COLO668 (cell line): ENCODE measurements around the gene BCAS3.
"Not testable (repeated sequence)": the region's sequence is repeated elsewhere in the genome, so short reads cannot be mapped to it uniquely, and the experiment has no call there.

Experiments
- DNase-seq: peaks from one replicate; lab custom pipeline; 2025; ENCODE audit not compliant: unreplicated experiment; lab: John Stamatoyannopoulos, UW

The BCAS3 gene

DNA sequence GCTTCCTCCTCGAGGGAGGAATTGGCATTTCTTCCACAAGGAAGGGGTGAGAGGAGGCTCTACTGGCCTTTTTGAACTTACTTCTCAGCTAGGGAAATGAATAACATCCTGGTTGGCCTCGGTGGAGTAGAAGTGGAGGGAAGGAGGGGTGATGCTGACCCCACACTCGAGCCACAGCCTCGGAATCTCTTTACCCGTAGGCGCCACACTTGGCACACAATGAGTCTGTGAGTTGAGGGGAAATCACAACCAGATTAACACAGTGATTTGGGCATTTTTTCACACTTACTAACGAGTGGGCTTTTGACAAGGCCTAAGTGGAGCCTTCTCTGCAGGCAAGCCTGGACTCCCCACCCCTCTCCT is 674.7 kb downstream of the BCAS3 start:
- no peak for DNase-seq

DNA sequence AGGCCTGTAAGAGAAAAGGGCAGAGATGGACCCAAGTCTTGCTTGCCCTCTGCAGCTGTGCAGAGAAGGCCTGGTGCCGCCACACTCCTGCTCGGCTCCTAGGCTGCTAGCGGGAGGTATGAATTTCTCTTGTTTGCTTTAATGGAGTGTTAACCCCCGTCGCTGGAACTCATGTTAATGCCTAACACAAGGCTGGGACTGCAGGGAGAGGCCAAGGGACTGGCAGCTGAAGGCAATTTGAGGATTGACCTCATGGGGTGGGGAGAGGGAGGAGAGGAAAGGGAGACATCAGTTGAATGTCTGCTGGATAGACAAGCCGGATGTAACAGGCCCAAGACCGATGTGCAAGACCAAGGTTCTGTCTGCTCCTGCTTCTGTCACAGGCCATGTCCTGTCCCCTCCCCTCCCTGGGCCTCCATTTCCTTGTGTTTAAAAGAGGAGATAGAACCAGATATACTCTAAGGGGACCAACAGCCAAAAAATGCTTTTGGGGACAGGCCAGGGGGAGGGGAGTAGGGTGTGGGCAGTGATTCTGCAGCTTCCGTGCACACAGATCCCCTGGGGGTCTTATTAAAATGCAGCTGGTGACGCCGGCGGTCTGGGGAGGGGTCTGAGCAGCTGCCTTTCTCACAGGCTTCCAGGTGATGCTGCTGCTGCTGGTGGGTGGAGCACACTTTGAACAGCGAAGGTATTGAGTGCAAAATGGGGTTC is 675.3 kb downstream of the BCAS3 start:
- no peak for DNase-seq

DNA sequence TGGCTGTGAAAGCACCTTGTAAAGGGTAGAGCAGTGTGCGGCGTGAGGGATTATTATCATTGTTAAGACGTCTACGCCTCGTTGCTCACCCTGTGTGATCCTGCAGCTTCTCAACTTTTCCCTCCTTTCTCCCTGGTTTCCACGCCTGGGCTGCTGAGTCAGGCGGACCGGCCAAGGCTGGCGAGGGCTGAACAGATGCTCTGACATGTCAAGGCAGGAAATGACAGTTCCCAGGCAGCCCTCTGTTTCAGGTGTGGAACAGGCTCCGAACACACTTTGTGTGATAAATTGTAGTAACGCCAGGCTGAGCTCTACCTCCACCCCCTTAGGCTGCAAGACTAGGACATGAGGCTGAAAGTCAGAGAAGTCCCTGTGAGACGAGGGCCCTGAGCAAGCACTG is 676.0 kb downstream of the BCAS3 start:
- DNase-seq: no peak

DNA sequence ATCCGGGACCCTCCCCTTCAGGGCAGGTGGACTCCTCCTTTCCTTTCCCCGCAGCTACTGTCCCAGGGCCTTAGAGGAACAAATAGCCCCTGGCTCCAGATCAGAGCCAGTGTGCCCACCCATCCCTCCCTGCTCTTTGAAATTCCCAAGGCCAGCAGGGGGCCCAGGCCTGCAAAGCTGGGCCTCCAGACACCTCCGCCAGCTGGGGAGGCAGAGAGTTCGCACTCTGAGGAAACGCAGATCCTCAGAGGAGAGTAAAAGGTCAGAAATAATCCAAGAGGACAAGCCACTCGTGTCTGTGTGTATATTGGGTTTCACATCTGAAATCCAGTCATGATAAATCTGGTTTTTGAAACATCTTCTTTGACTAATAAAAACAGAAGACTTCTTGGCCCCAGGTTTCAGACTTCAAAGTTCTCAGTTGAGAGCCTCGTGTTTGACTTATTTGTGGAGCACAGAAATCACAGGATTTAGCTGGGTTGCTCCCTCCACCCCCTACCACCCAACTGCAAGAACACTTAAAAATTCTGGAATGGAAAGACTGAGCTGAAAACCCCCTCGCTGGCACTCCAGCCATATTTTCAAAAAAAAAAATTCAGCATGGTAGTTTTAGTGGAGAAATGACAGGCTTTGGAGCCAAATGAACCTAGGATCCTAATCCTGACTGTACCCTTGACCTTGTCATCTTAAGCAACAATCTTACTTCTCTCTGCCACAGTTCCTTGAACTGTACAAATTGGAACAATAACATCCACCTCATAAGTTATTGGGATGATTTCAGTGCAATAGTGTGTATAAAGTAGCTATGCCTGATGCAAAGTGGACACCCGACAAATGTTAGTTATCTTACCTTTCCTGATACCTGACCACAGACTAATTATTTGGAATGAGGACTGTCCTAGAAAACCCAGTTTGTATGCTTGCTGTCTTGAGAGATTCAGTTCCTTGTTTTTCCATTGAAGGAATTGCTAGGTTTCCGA is 677.5 kb downstream of the BCAS3 start:
- DNase-seq: no peak

DNA sequence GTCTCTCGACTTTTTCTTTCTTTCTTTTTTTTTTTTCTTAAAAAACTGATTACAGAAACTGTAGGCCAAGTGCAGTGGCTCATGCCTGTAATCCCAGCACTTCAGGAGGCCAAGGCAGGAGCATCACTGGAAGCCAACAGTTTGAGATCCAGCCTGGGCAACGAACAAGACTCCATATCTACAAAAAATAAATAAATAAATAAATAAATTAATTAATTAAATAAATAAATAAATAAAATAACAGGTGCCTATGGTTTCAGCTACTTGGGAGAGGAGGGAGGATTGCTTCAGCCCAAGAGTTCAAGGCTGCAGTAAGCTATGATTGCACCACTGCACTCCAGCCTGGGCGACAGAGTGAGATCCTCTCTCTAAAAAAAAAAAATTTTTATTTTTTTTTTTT is 679.4 kb downstream of the BCAS3 start:
- not testable (repeated sequence) for DNase-seq

DNA sequence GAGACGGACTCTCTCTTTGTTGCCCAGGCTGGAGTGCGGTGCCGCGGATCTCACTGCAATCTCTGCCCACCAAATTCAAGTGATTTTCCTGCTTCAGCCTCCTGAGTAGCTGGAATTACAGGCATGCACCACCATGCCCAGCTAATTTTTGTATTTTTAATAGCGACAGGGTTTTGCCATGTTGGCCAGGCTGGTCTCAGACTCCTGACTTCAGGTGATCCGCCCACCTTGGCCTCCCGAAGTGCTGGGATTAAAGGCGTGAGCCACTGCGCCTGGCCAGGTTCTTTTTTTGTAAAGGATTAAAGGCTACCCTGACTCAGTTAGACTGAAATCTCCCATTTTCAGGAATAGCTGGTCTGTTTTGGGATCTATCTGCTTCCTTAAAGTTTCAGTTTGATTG is 681.9 kb downstream of the BCAS3 start:
- DNase-seq: not testable (repeated sequence)

DNA sequence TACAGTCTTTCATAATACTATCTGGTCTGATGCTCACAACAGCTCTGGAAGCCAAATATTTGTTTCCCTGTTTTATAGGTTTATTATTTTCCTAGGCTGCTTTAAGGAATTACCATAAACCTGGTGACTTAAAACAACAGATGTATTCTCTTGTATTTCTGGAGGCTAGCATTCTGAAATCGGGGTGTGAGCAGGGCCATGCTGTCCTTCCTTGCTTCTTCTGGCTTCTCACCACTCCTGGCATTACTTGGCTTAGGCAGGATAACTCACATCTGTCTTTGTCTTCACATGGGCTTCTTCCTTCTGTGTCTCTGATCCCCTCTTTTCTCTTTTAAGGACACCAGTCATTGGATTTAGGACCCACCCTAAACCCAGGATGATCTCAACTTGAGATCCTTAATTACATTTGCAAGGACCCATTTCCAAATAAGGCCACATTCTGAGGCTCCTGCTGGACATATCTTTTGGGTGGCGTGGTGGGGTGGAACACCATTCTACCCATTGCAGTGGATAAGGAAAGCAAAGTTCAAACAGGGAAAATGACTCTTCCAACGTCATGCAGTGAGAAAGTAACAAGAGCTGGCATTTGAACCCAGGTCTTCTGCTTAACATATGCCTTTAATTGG is 682.8 kb downstream of the BCAS3 start:
- DNase-seq: no peak

DNA sequence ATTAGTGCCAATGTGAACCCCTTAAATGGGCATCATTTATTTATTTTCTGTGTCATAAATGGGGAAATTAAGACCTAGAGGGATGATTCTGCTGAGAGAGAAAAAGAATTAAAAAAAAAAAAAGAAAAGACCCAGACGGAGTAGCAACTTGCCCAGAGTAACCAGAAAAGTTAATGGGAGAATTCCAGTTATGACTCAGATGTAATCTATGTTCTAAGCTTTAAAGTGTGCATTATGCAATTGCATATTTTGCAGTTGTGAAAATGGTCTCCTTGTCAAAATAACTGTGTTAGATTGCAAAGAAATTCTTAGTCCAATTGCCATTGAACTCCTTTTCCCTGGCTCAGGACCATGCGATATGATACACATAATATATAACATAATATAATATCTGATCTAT is 683.4 kb downstream of the BCAS3 start:
- DNase-seq: no peak

DNA sequence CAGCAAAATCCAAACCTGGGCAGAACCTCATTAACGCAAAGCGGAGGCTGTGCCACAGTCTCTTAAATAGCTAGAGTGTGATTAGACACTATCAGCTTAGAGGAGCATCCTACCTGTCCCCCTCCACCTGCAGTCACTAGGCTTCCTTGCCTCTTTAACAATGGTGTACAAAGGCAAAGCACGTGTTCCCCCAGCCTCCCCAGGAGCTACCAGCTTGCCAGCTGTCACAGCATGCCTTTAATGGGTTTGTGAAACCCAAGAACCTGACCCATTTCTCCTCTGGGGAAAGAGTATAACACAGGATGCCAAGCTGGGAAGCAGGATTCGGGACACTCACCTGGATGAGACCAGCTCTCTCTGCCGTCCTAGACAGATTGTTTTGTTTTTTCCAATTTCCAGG is 684.7 kb downstream of the BCAS3 start:
- DNase-seq: no peak

DNA sequence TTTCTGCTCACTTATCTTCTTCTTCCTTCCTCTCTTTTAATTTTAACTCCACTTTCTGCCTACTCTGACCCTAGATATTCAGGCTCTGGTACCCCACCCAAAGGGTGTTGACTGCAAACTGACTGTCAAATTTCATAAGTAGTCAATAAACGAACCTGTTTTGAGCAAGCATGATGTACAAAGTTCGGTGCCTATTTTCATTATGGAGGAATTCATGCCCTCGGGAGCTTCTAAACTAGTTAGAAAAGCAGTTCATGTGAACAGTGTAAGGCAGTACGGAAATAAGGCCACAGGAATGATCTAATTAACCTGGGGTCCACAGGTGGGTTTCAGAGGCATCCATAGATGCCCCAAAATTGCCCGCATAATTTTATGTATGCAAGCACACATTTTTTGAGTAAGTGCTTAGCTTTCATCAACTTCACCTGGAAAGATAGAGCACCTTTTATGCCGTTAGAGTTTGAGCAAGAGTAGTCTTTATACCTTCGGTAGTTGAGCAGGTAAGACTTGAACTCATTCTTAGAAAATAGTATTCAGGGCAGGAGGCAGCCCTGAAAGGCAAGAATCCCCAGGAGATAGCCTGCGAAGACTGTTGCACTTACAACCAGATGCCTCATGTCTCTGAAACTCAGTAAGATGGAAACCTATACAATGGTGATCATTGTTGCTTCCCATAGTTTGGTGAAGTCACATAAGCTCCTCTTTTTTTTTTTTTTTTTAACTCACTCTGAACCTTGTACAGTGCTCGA is 685.4 kb downstream of the BCAS3 start:
- DNase-seq: no peak

DNA sequence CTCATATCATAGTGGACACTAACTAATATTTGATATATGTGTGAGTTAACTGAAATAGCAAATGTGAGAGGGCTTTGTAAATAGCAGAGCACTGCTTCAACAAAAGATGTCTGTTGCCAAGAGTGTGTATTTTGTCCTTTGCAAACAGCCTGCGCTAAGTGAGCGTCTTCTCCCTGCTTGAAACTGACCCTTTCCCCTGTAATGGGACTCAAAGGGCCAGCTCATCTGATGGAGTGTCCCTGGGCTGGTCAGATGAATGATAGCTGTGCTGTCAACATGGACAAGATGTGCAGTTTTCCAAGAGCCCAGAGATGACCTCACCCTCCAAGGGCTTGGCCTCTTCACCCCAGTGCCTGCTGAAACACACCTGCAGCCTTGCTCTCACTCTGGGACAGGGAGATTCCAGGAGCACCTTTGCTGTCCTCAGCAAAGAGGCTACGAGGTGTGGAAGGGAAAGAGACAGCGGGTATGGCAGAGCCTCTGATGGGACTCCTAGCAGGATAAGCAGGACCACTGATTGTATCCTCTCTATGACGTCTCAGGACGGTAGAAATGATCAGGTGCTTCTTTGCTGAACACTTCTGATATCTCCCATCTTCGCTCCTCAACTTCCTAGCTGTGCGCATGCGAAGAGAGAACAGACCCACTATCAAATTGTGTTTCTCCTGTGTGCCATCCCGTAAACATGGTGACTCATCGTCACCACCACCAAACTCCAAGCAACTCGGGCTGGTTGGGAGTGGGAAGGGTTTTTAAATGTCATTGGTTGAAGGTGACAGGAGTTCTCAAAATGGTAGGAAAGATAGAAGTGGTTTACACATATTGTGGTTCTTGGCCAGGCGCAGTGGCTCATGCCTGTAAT is 686.2 kb downstream of the BCAS3 start:
- no peak for DNase-seq

DNA sequence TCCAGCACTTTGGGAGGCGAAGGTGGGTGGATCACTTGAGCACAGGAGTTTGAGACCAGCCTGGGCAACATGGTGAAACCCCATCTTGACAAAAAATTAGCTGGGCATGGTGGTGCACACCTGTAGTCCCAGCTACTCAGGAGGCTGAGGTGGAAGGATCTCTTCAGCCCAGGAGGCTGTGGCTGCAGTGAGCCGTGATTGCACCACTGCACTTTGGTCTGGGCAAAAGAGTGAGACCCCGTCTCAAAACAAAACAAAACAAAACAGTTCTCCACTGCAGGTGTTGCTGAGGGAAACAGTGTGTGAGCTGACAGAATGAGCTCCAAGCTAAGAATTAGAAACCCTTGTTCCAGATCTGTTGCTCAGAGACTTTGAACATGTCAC is 686.8 kb downstream of the BCAS3 start:
- DNase-seq: no peak

DNA sequence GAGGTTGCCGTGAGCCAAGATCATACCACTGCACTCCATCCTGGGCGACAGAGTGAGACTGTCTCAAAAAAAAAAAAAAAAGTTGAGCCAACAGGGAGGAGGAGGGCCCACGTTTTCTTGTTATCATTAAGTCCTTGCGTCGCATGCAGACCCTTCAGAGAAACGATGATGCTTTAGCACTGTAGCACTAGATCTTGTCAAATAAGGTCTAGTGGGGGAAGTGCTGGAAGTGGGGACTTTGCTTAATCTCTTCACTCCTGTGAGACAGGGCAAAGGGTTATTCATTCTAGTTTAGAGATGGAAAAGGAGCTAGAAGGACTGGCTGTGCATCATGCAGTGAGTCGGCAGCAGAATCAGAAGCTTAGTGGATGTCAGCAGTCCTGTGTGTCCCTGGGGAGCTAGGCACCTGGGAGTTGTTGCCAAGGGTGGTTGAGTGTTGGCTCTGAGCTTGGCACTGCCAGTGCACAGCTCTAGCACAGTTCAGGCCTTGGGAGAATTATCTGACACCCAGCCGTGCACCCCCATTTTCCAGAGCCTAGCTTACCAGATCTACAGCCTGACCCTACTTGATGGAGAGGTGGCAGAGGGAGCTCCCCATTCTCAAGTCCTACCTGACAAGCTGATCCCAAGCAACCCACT is 688.5 kb downstream of the BCAS3 start:
- no peak for DNase-seq

DNA sequence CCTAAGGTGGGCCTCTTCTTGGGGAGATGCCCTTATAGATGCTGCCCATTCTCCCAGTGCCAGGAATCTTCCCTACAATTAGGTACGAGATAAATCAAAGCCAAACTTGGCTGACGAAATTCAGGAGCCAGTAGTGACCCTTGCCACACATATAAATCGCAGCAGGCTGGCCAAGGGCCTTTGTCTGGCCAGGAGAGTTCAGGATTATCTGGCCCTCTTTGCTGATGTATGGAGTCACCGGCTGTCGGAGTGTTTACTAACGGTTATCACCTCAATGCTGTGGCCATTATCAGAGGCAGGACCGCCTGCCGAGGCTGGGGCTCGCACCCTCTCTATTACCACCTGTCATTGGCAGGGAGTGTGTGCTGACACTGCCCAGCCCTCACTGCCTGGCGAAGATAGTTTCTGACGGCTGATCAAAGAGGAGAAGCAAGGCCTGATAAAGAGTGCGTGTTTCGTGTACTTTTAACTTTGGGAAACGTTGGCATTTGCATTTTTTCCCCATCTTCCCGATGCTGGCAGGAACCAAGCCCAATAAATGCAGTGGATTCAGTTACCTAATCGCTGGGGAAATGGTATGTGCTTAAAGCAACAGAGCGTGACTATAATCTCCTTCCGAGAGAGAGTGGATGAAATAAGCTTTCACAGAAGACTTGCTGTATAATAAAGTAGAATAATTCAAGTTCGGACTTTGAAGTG is 689.2 kb downstream of the BCAS3 start:
- no peak for DNase-seq

DNA sequence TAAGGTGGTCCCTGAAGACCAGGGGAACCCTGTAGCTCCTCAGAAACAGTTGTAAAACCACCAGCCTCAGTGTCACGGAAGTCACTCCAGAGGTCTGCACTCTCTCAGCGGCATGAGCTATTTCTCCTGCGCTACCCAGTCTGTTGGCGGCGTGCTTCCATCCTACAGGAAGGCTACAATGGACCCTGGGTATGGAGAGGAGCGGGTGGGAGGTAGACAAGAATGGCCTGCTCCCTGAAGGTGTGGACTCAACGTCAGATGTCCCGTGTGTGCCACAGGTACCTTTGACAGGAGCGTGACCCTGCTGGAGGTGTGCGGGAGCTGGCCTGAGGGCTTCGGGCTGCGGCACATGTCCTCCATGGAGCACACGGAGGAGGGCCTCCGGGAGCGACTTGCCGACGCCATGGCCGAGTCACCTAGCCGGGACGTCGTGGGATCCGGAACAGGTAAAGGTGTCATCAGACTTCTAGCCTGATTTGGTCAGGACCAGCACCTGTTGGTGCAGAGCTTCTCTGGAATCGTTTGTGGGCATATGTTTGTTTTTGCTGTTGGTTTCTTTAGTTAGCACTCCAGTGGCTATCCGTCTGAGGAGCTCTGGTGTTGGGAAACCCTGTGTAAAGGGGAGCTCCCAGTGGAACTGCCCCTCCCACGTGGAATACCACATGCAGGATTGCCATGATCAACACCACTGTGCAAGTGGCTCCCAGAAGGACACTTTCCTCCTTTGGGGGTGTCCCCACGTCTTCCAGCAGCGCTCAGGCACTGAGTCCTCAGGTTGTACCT is 690.6 kb downstream of the BCAS3 start:
- DNase-seq: no peak

DNA sequence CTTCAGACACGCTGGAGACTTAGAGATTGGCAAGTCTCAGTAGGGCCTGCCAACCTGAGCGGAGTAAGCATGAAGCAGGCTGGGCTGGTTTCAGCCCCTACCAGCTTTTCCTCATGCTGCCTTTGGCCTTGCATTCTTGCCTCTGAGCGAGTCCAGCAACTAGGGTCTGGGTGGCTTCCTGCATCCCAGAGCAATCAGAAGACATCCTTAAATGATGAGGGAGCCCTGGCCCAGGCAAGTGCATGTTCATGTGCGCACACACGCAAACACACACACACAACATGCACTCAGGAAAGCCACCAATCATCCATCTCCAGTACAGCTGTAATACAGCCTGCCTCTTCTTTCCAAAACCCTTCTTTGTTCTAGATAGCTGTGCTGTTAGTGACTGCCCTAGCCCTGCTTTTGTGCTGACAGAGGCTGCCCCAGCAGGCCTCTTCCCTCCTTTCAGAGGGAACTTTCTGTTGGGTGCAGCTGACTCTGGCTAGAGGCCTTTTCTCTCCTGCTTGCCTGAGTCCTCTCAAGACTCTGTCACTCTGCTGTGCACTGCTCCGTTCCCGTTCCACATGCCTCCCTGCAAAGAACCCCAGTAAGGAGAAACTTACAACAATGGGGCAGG is 691.3 kb downstream of the BCAS3 start:
- no peak for DNase-seq

DNA sequence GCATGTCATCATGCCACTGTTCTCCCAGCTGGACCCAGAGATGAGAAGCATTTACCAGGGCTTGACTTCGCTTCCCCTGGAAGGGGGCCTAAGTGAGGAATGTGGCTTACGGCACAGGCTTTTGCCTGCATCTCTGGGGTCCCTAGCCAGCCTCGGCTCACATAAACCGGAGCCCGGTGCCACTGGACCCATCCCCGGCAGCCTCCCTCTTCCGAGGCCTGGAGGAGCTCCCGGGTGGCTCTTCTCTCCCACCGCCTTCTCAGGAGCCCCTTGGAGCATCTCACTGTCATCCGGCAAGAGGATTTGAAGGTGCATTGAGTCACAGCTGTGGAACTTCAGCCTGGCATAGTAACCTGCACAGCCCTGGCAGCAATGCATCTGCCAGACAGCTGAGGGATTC is 692.1 kb downstream of the BCAS3 start:
- DNase-seq: no peak

DNA sequence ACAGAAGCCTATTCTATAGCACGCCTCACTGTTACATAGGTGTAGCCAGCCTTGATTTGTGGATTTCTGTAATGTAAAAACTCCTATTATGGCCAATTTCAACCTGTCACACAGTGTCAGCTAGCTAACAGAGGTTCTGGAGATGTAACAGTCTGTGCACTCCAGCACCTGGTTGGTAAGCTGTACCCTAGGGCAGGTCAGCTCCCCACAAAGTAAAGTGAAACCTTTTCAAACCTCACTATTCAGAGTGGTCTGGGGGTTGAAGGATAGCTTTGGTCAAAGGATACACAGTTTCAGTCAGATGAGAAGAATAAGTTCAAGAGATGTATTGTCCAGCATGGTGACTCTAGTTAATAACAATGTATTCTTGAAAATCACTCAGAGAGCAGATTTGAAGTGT is 693.5 kb downstream of the BCAS3 start:
- DNase-seq: no peak
